ENCODE measurements around the gene SLC12A5. TPM values are rescaled to one million over a fixed set of nuclear protein-coding genes. Genes with fewer than 3 reads are reported as not detected.

The SLC12A5 gene
- total RNA-seq, 1 donor from 2014 or later = 9.6 TPM

- H3K27ac Mint-ChIP-seq (ENCODE audit: unreplicated experiment) = no peak overlapping the region
- no peaks in the 10 kb centered on the region for H3K27me3 Mint-ChIP-seq (ENCODE audit: low read depth)
- H3K4me3 Mint-ChIP-seq = no peak overlapping the region
- H3K4me1 Mint-ChIP-seq = peaks cover 20% of the 10 kb centered on the region
- no peak for TF ChIP-seq CTCF (conservative IDR thresholded peaks at IDR 0.05)
- no peak for DNase-seq (ENCODE audit: low read depth, low spot score)
- peaks cover 12% of the 10 kb centered on the region for H3K36me3 Mint-ChIP-seq (ENCODE audit: low read depth)
- H3K9me3 Mint-ChIP-seq = no peaks in the 10 kb centered on the region
These were observed 41.3 kb downstream of the SLC12A5 start for GRCh38 chr20:46070215-46070900.

GRCh38 chr20:46071573-46071972 lies 42.6 kb downstream of the SLC12A5 start:
- Mint-ChIP-seq H3K9me3 (no peaks in the 10 kb centered on the region), H3K27ac (ENCODE audit: unreplicated experiment) (no peak overlapping the region), H3K4me3 (no peak overlapping the region), H3K4me1 (peaks cover 20% of the 10 kb centered on the region), H3K27me3 (ENCODE audit: low read depth) (no peaks in the 10 kb centered on the region), H3K36me3 (ENCODE audit: low read depth) (peaks cover 9% of the 10 kb centered on the region)
- no peak for TF ChIP-seq CTCF (conservative IDR thresholded peaks at IDR 0.05)
- DNase-seq (ENCODE audit: low read depth, low spot score) = no peak

- peaks cover 9% of the 10 kb centered on the region for H3K36me3 Mint-ChIP-seq (ENCODE audit: low read depth)
- no peak for DNase-seq (ENCODE audit: low read depth, low spot score)
- no peaks in the 10 kb centered on the region for H3K9me3 Mint-ChIP-seq
- no peak overlapping the region for H3K4me3 Mint-ChIP-seq
- no peaks in the 10 kb centered on the region for H3K27me3 Mint-ChIP-seq (ENCODE audit: low read depth)
- TF ChIP-seq CTCF (conservative IDR thresholded peaks at IDR 0.05) = no peak
- H3K4me1 Mint-ChIP-seq = peaks cover 25% of the 10 kb centered on the region
- no peak overlapping the region for H3K27ac Mint-ChIP-seq (ENCODE audit: unreplicated experiment)
These were observed 44.0 kb downstream of the SLC12A5 start for GRCh38 chr20:46073024-46073423.

GRCh38 chr20:46073443-46073842 lies 44.4 kb downstream of the SLC12A5 start:
- H3K36me3 Mint-ChIP-seq (ENCODE audit: low read depth) = peaks cover 7% of the 10 kb centered on the region
- no peak for TF ChIP-seq CTCF (conservative IDR thresholded peaks at IDR 0.05)
- no peaks in the 10 kb centered on the region for H3K27me3 Mint-ChIP-seq (ENCODE audit: low read depth)
- DNase-seq (ENCODE audit: low read depth, low spot score) = no peak
- peaks cover 30% of the 10 kb centered on the region for H3K4me1 Mint-ChIP-seq
- no peaks in the 10 kb centered on the region for H3K9me3 Mint-ChIP-seq
- H3K4me3 Mint-ChIP-seq = no peak overlapping the region
- H3K27ac Mint-ChIP-seq (ENCODE audit: unreplicated experiment) = peak overlapping the region; percentile 10

GRCh38 chr20:46074006-46074405 lies 45.0 kb downstream of the SLC12A5 start:
- H3K4me3 Mint-ChIP-seq = no peak overlapping the region
- no peaks in the 10 kb centered on the region for H3K27me3 Mint-ChIP-seq (ENCODE audit: low read depth)
- H3K4me1 Mint-ChIP-seq = peaks cover 35% of the 10 kb centered on the region
- no peak for TF ChIP-seq CTCF (conservative IDR thresholded peaks at IDR 0.05)
- peak overlapping the region; percentile 10 for H3K27ac Mint-ChIP-seq (ENCODE audit: unreplicated experiment)
- H3K9me3 Mint-ChIP-seq = no peaks in the 10 kb centered on the region
- no peak for DNase-seq (ENCODE audit: low read depth, low spot score)
- H3K36me3 Mint-ChIP-seq (ENCODE audit: low read depth) = peaks cover 5% of the 10 kb centered on the region
